ENCODE data around the gene TTC6. TPM values are rescaled to one million over a fixed set of nuclear protein-coding genes. Genes with fewer than 3 reads are reported as not detected.

Gene TTC6
- polyA plus RNA-seq, 1 donor from 2014 or later, result not detected

DNA sequence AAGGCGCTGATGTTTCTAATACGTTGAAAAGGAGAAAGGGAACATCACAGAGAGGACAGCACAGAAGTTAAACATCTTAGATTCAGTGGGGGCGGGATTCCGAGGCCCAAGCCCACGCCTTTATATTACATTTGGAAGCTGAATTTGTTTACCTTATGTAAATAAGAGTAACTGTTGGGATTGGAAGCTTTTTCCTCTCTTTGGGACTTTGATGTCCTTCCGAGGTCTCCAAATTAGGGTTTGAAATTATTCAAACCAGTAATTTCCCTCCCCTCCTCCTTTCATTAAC lies 6.8 kb upstream of the TTC6 start:
- Histone ChIP-seq H3K9me3 (ENCODE audit: low read length) (no peaks in the 10 kb centered on the region), H3K4me3 (ENCODE audit: low read length) (no peak overlapping the region), H3K36me3 (ENCODE audit: insufficient read depth, low read length) (no peaks in the 10 kb centered on the region), H2AFZ (ENCODE audit: low read depth, low read length) (no peak overlapping the region), H3K27me3 (ENCODE audit: insufficient read depth, low read depth, low read length) (peaks cover 100% of the 10 kb centered on the region), H4K20me1 (ENCODE audit: insufficient read depth) (no peaks in the 10 kb centered on the region), H3K9me2 (ENCODE audit: insufficient read depth, low read length) (no peaks in the 10 kb centered on the region), H3K79me2 (replicated peaks; ENCODE audit: insufficient read depth, low read length) (no peaks in the 10 kb centered on the region), H3F3A (ENCODE audit: insufficient read depth, low read length, poor library complexity, severe bottlenecking) (no peaks in the 10 kb centered on the region), H3K27ac (ENCODE audit: low read length) (no peak overlapping the region), H3K4me2 (ENCODE audit: low read length) (no peak overlapping the region), H3K9ac (ENCODE audit: low read length) (no peak overlapping the region)
- TF ChIP-seq, protein P1, sequence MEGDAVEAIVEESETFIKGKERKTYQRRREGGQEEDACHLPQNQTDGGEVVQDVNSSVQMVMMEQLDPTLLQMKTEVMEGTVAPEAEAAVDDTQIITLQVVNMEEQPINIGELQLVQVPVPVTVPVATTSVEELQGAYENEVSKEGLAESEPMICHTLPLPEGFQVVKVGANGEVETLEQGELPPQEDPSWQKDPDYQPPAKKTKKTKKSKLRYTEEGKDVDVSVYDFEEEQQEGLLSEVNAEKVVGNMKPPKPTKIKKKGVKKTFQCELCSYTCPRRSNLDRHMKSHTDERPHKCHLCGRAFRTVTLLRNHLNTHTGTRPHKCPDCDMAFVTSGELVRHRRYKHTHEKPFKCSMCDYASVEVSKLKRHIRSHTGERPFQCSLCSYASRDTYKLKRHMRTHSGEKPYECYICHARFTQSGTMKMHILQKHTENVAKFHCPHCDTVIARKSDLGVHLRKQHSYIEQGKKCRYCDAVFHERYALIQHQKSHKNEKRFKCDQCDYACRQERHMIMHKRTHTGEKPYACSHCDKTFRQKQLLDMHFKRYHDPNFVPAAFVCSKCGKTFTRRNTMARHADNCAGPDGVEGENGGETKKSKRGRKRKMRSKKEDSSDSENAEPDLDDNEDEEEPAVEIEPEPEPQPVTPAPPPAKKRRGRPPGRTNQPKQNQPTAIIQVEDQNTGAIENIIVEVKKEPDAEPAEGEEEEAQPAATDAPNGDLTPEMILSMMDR (IDR thresholded peaks at IDR 0.05; ENCODE audit: poor library complexity, severe bottlenecking), result no peak

GRCh38 chr14:37588956-37589714 lies 6.3 kb upstream of the TTC6 start:
- H3F3A ChIP-seq (ENCODE audit: insufficient read depth, low read length, poor library complexity, severe bottlenecking), result no peaks in the 10 kb centered on the region
- TF ChIP-seq, protein P2, sequence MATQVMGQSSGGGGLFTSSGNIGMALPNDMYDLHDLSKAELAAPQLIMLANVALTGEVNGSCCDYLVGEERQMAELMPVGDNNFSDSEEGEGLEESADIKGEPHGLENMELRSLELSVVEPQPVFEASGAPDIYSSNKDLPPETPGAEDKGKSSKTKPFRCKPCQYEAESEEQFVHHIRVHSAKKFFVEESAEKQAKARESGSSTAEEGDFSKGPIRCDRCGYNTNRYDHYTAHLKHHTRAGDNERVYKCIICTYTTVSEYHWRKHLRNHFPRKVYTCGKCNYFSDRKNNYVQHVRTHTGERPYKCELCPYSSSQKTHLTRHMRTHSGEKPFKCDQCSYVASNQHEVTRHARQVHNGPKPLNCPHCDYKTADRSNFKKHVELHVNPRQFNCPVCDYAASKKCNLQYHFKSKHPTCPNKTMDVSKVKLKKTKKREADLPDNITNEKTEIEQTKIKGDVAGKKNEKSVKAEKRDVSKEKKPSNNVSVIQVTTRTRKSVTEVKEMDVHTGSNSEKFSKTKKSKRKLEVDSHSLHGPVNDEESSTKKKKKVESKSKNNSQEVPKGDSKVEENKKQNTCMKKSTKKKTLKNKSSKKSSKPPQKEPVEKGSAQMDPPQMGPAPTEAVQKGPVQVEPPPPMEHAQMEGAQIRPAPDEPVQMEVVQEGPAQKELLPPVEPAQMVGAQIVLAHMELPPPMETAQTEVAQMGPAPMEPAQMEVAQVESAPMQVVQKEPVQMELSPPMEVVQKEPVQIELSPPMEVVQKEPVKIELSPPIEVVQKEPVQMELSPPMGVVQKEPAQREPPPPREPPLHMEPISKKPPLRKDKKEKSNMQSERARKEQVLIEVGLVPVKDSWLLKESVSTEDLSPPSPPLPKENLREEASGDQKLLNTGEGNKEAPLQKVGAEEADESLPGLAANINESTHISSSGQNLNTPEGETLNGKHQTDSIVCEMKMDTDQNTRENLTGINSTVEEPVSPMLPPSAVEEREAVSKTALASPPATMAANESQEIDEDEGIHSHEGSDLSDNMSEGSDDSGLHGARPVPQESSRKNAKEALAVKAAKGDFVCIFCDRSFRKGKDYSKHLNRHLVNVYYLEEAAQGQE (IDR thresholded peaks at IDR 0.05; ENCODE audit: borderline replicate concordance), result no peak
- TF ChIP-seq MXI1 (conservative IDR thresholded peaks at IDR 0.05; ENCODE audit: poor library complexity, severe bottlenecking) (no peak), SMC3 (conservative IDR thresholded peaks at IDR 0.05; ENCODE audit: poor library complexity) (no peak), EP300 (conservative IDR thresholded peaks at IDR 0.05; ENCODE audit: poor library complexity, severe bottlenecking) (no peak), EZH2 (IDR thresholded peaks at IDR 0.05; ENCODE audit: borderline replicate concordance, insufficient read depth, low read length, poor library complexity, severe bottlenecking) (no peak), POLR2AphosphoS5 (IDR thresholded peaks at IDR 0.05) (peak; percentile 73), RAD21 (conservative IDR thresholded peaks at IDR 0.05) (no peak), TAF1 (IDR thresholded peaks at IDR 0.05; ENCODE audit: low read depth) (no peak)
- H3K4me2 ChIP-seq (ENCODE audit: low read length), result no peak overlapping the region

More at GRCh38 chr14:37588956-37589714, 6.3 kb upstream of the TTC6 start:
- no peaks in the 10 kb centered on the region for H3K36me3 ChIP-seq (ENCODE audit: insufficient read depth, low read length)
- no peaks in the 10 kb centered on the region for H3K9me2 ChIP-seq (ENCODE audit: insufficient read depth, low read length)
- no peaks in the 10 kb centered on the region for H4K20me1 ChIP-seq (ENCODE audit: insufficient read depth)
- H3K27me3 ChIP-seq (ENCODE audit: insufficient read depth, low read depth, low read length), result peaks cover 100% of the 10 kb centered on the region
- H3K4me3 ChIP-seq (ENCODE audit: low read length), result no peak overlapping the region
- H3K9ac ChIP-seq (ENCODE audit: low read length), result no peak overlapping the region
- H3K9me3 ChIP-seq (ENCODE audit: low read length), result no peaks in the 10 kb centered on the region
- H3K79me2 ChIP-seq (replicated peaks; ENCODE audit: insufficient read depth, low read length), result no peaks in the 10 kb centered on the region
- H2AFZ ChIP-seq (ENCODE audit: low read depth, low read length), result no peak overlapping the region
- H3K27ac ChIP-seq (ENCODE audit: low read length), result no peak overlapping the region

Measured in neural cell (in vitro differentiated cells).